Dedifferentiated amniotic fluid mesenchymal stem cell (primary cell): ENCODE measurements around the gene PRRC2C.
"Not testable (repeated sequence)": the region's sequence is repeated elsewhere in the genome, so short reads cannot be mapped to it uniquely, and the experiment has no call there.

Experiments used
- DNase-seq: peaks from one replicate; pipeline ENCODE4 v3.0.0-alpha.2; 2016; ENCODE audit errors: extremely low spot score

PRRC2C gene

GRCh38 chr1:171500803-171501202 lies 15.5 kb downstream of the PRRC2C start:
- no peak for DNase-seq

- DNase-seq, result no peak
Observed at GRCh38 chr1:171501305-171502024, 16.1 kb downstream of the PRRC2C start.

DNA sequence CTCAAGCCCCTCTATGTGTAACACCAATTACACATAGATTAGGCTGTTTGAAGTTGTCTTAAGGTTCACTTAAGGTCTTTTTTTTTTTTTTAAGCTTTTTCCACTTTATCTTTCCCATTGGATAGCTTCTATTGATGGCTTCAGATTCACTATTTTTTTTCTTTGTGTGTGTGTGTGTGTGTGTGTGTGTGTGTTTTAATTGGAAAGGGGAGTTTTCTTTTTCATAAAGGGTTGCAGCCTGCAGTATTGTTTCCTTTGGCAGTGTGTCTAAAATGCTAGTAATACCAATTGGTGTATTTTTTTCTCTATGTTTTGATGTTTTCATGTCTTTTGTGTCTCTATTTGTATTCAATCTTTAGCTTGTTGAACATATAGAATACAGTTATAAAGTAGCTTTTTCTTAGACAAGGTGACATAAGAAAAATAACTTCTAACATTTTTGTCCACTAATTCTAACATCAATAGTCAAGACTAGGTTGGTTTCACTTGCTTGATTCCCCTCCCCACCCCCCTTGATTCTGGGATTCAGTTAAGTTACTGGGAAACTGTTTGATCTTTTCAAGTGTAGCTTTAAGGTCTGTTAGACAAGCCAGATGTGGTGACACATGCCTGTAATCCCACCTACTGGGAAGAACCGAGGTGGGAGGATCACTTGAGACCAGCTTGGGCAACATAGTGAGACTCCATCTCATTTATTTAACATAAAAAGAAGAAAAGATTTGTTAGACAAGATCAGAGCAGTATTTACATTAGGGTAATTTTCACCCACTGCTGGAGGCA lies 21.4 kb downstream of the PRRC2C start:
- no peak for DNase-seq

DNA sequence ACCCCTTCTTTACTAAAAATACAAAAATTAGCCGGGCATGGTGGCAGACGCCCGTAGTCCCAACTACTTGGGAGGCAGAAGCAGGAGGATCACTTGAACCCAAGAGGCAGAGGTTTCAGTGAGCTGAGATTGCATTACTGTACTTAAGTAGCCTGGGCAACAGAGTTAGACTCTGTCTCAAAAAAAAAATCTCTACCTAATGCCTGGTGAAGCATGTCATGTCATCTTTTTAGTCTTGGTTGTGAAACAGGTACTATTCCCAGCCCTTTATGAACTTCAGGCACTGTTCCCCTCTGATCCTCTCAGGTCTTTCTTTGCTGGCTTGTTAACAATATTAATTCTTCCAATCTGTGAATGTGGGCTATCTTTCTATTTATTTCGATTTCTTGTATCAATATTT lies 22.1 kb downstream of the PRRC2C start:
- DNase-seq, result no peak

- DNase-seq, result no peak
Observed at GRCh38 chr1:171509191-171509590, 23.9 kb downstream of the PRRC2C start.

GRCh38 chr1:171513743-171514142 lies 28.4 kb downstream of the PRRC2C start:
- DNase-seq, result no peak

- no peak for DNase-seq
Observed at GRCh38 chr1:171515299-171515698, 30.0 kb downstream of the PRRC2C start.

GRCh38 chr1:171515741-171516140 lies 30.4 kb downstream of the PRRC2C start:
- no peak for DNase-seq

DNA sequence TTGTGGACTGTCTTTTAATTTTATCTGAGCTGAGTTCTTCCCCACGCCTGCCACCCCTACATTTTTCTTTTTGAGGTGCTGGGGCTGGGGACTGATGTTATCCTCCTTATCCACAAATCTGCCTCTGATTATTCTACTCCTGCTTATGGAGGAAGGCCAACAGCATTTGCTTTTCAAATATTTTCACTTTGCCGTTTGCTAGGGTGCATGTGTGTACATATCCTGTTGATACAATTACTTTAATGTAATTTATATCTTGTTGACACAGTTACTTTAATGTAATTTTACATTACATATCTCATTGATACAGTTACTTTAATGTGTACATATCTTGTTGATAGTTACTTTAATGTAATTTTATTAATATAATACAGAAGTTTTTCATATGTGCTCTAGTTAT lies 36.2 kb downstream of the PRRC2C start:
- no peak for DNase-seq

DNA sequence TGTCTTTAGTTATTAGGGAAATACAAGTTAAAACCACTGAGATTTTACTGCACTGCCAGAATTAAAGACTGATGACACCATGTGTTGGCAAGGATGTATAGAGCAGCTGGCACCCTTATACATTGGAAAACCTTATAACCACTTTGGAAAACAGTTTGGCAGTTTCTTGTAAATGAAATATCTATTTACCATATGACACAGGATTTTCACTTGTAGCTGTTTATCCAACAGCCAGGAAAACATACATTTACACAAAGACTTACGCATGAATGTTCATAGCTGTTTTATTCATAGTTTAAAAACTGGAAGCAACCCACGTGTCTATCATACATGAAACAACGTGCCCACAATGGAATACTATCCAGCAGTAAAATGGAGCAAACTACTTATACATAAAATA lies 45.3 kb downstream of the PRRC2C start:
- DNase-seq, result no peak

GRCh38 chr1:171532520-171532919 lies 47.2 kb downstream of the PRRC2C start:
- DNase-seq, result no peak

- DNase-seq, result no peak
Observed at GRCh38 chr1:171545523-171545922, 60.2 kb downstream of the PRRC2C start.

GRCh38 chr1:171550050-171550449 lies 64.7 kb downstream of the PRRC2C start:
- DNase-seq, result no peak

DNA sequence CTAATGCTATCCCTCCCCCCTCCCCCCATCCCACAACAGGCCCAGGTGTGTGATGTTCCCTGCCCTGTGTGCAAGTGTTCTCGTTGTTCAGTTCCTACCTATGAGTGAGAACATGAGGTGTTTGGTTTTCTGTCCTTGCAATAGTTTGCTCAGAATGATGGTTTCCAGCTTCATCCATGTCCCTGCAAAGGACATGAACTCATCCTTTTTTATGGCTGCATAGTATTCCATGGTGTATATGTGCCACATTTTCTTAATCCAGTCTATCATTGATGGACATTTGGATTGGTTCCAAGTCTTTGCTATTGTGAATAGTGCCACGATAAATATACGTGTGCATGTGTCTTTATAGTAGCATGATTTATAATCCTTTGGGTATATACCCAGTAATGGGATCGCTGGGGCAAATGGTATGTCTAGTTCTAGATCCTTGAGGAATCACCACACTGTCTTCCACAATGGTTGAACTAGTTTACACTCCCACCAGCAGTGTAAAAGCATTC lies 65.3 kb downstream of the PRRC2C start:
- DNase-seq, result not testable (repeated sequence)

- peak; percentile 35 for DNase-seq
Observed at GRCh38 chr1:171553960-171554359, 68.6 kb downstream of the PRRC2C start.

DNA sequence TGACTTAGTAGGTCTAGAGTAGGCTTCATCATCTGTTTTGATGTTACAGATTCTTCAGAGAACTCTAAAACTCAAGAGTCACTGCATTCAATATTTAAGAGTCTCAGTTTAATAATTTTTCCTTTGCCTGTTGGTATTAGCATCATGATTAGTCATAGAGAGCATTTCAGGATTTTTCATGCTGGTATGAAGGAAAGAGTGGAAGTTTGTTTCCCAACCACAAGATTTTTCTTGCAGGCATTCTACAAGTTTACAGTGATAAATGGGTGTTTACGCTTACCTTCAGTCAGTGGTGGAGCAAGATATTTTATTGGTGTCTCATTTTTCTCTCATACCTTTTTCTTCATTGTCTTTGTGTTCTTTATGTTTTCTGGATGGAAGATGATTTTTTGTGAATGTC lies 78.3 kb downstream of the PRRC2C start:
- no peak for DNase-seq

DNA sequence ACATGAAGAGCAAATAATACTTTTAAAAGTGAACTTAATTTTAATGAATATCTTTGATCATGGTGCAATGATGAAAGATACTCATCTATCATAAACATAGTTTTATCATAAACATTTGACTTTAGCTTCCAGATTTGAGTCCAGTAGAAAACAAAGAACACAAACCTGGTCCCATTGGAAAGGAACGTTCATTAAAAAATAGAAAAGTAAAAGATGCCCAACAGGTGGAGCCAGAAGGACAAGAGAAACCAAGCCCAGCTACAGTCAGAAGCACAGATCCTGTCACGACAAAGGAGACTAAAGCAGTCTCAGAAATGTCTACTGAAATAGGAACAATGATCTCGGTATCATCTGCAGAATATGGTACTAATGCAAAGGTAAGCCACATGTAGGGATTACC lies 81.1 kb downstream of the PRRC2C start:
- no peak for DNase-seq

DNA sequence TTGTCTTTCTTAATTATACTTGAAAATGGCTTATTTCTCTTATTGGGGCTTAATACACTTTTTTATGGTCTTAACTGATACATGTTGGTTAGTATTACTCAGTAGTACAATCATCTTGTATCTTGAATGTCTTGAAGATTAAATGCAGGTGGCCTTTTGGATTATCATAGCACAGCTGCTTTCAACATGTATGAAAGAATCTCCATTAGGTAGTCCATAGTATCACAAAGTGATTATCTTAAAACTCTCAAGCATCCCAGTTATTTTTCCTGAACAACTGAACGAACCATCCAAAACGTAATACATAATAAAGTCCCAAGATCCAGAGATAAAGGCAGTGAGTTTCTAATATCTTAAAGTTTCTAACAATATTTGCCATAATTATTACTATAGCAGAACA lies 85.0 kb downstream of the PRRC2C start:
- DNase-seq, result no peak

DNA sequence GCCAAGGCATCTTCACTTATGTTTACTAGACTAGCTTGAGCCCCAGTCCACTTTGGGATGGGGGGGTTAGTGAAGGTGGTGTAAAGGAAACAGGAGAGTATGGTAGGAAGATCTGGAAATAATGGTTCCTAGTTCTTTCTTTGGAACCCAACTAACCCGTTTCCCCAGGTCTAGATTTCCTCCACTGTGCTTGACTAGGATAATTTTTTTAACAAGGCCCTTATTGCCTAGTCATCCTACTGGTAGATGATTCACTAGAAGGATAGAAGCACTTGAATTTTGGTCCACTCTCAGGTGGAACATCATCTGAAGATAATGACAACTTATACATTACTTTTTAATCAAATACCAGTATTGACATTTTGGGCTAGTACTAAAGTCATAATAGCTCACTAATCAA lies 90.8 kb downstream of the PRRC2C start:
- no peak for DNase-seq

GRCh38 chr1:171581226-171581625 lies 95.9 kb downstream of the PRRC2C start:
- DNase-seq, result no peak

GRCh38 chr1:171581766-171582165 lies 96.4 kb downstream of the PRRC2C start:
- no peak for DNase-seq

DNA sequence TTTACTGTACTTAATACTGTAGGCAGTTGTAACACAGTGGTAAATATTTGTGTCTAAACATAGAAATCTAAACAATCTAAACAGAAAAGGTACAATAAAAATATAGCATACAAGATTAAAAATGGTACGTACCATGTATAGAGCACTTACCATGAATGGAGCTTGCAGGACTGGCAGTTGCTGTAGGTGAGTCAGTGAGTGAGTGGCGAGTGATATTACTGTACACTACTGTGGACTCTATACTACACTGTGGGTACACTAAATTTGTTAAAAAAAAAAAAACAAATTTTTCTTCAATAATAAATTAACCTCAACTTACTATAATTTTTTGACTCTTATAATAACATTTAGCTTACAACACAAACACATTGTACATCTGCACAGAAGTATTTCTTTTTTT lies 97.3 kb downstream of the PRRC2C start:
- DNase-seq, result no peak

DNA sequence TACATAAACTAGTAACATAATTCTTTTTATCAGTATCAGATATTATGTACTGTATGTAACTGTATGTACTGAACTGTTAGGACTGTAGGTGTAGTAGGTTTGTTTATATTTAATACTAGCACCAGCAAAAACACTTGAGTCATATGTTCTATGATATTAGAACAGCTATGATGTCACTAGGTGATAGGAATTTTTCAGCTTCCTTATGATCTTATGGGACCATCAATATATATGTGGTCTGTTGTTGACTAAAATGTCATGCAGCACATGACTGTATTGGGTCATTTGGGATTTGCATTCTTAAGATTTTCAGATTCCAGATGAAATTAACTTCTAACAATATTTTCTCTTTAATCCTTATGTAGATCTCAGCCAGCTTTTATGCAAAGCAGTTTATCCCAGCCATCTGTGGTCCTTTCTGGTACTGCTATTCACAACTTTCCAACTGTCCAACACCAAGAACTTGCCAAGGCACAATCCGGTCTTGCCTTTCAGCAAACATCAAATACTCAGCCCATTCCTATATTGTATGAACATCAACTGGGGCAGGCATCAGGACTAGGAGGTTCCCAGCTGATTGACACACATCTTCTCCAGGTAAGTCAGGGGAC lies 98.4 kb downstream of the PRRC2C start:
- DNase-seq, result no peak
